GM12878 (cell line): ENCODE results near the gene MAP7D2. TPM values are rescaled to one million over a fixed set of nuclear protein-coding genes. Genes with fewer than 3 reads are reported as not detected.

Experiments
- ATAC-seq: fragments of 200-7000 bp; cut with Tn5 transposase; 3 replicates; pipeline ENCODE4 v1.9.1; 2020; ENCODE audit warnings: mild to moderate bottlenecking, moderate library complexity
- BruUV-seq: library from RNA; stranded (reverse); fragments of 400-500 nt; replicated peaks from 2 replicates; lab custom pipeline; 2021; lab: Mats Ljungman, UMichigan
- CTCF ChIA-PET: fragments of 300-600 bp; sonication (Branson Sonifier 250); formaldehyde crosslinking; extraction: SDS; loops from one replicate; lab custom pipeline; 2021; ENCODE audit warnings: inconsistent platforms; lab: Yijun Ruan, JAX
- POLR2A ChIA-PET: fragments of 350-600 bp; formaldehyde crosslinking; extraction: SDS; loops from one replicate; lab custom pipeline; 2021; ENCODE audit warnings: inconsistent platforms; lab: Charles Lee
- RAD21 ChIA-PET: fragments of 300-600 bp; sonication (Branson Sonifier 250); formaldehyde crosslinking; loops from one replicate; lab custom pipeline; 2023; ENCODE audit warnings: antibody characterized with exemption; ENCODE audit not compliant: unreplicated experiment; lab: Charles Lee
- SMC1A ChIA-PET: fragments of 300-600 bp; sonication (Branson Sonifier 250); formaldehyde crosslinking; loops from one replicate; lab custom pipeline; 2023; ENCODE audit not compliant: unreplicated experiment, uncharacterized antibody; lab: Charles Lee
- DNase-seq: peaks from one replicate; pipeline ENCODE4 v3.0.0-alpha.2; 2011; ENCODE audit warnings: low read depth, low spot score
- FAIRE-seq: peaks from 3 replicates; lab custom pipeline; 2011; peaks lifted over from hg19 to GRCh38; lab: Jason Lieb, UNC
- H2AFZ ChIP-seq: 2 replicates; pipeline ENCODE4 v1.6.0; 2011; ENCODE audit warnings: low read depth, low read length, control low read depth; ENCODE audit not compliant: control insufficient read depth
- H3K27ac ChIP-seq: 2 replicates; pipeline ENCODE4 v1.5.1; 2011; ENCODE audit warnings: control low read depth; ENCODE audit not compliant: control insufficient read depth, insufficient read depth
- H3K27me3 ChIP-seq, 2 experiments: replicated peaks in 1 of 2; 2 replicates each; pipeline versions ENCODE4 v1.6.0 to v1.6.1; 2011; ENCODE audit warnings: low read length in 1 of 2; ENCODE audit not compliant: control insufficient read depth in 2 of 2, insufficient read depth in 2 of 2
- H3K36me3 ChIP-seq, 2 experiments: 2 replicates each; pipeline ENCODE4 v1.5.1; 2011; ENCODE audit warnings: low read length in 1 of 2; ENCODE audit not compliant: control insufficient read depth in 2 of 2, insufficient read depth in 2 of 2
- H3K4me1 ChIP-seq: 2 replicates; pipeline ENCODE4 v1.6.1; 2011; ENCODE audit warnings: mild to moderate bottlenecking, low read length, moderate library complexity, mixed read lengths; ENCODE audit not compliant: control insufficient read depth, insufficient read depth
- H3K4me2 ChIP-seq: 2 replicates; pipeline ENCODE4 v1.6.0; 2011; ENCODE audit warnings: control low read depth; ENCODE audit not compliant: control insufficient read depth, insufficient read depth
- H3K4me3 ChIP-seq: fragments of 200-600 bp; sonication (generic); 2 replicates; pipeline ENCODE4 v1.5.1; 2016
- H3K79me2 ChIP-seq: 2 replicates; pipeline ENCODE4 v1.6.0; 2011; ENCODE audit warnings: low read length; ENCODE audit not compliant: control insufficient read depth, insufficient read depth
- H3K9ac ChIP-seq: 2 replicates; pipeline ENCODE4 v1.8.0; 2011; ENCODE audit warnings: low read length, control low read depth, mixed read lengths; ENCODE audit not compliant: control insufficient read depth, insufficient read depth
- H3K9me3 ChIP-seq: replicated peaks from 3 replicates; pipeline ENCODE4 v1.5.1; 2011; ENCODE audit warnings: mild to moderate bottlenecking, low read length; ENCODE audit not compliant: control insufficient read depth, insufficient read depth
- H4K20me1 ChIP-seq: 2 replicates; pipeline ENCODE4 v1.6.0; 2011; ENCODE audit not compliant: control insufficient read depth, insufficient read depth
- EP300 ChIP-seq, 2 experiments: fragments of 150-350 bp in 1 of 2; IDR thresholded peaks; 2 replicates each; pipeline ENCODE4 v1.6.1; 2011 to 2012; ENCODE audit warnings: low read depth in 2 of 2, low read length in 2 of 2, borderline replicate concordance in 1 of 2, improper control_type of control experiment in 1 of 2, inconsistent platforms in 1 of 2; ENCODE audit not compliant: control insufficient read depth in 1 of 2
- FOXM1 ChIP-seq: IDR thresholded peaks from 2 replicates; pipeline ENCODE4 v1.6.1; 2012; ENCODE audit warnings: low read depth, mild to moderate bottlenecking, inconsistent platforms, low read length, moderate library complexity
- GABPA ChIP-seq: IDR thresholded peaks from 2 replicates; pipeline ENCODE4 v1.6.1; 2014; ENCODE audit warnings: antibody characterized with exemption, low read depth, mild to moderate bottlenecking, inconsistent platforms
- HDAC2 ChIP-seq: fragments of 200-600 bp; sonication (generic); IDR thresholded peaks from 2 replicates; pipeline ENCODE4 v1.6.1; 2017
- HDAC6 ChIP-seq: fragments of 200-600 bp; sonication (generic); IDR thresholded peaks from one replicate; pipeline ENCODE4 v1.8.0; 2017; ENCODE audit warnings: antibody characterized with exemption; ENCODE audit not compliant: unreplicated experiment
- MEF2A ChIP-seq: IDR thresholded peaks from 2 replicates; pipeline ENCODE4 v1.6.1; 2011; ENCODE audit warnings: low read depth, mild to moderate bottlenecking, low read length, moderate library complexity; ENCODE audit not compliant: insufficient read depth
- MTA2 ChIP-seq: fragments of 450-650 bp; IDR thresholded peaks from 2 replicates; pipeline ENCODE4 v1.6.1; 2016; ENCODE audit warnings: low read depth, mild to moderate bottlenecking, moderate library complexity
- NBN ChIP-seq: fragments of 450-650 bp; IDR thresholded peaks from 2 replicates; pipeline ENCODE4 v1.6.1; 2016
- RB1 ChIP-seq: fragments of 450-650 bp; formaldehyde crosslinking; IDR thresholded peaks from 2 replicates; pipeline ENCODE4 v1.6.1; 2017; ENCODE audit warnings: mild to moderate bottlenecking, borderline replicate concordance
- RELB ChIP-seq: fragments of 450-650 bp; IDR thresholded peaks from 2 replicates; pipeline ENCODE4 v1.6.1; 2017; ENCODE audit warnings: low read depth, mild to moderate bottlenecking, moderate library complexity
- RUNX3 ChIP-seq: IDR thresholded peaks from 2 replicates; pipeline ENCODE4 v1.6.1; 2012; ENCODE audit warnings: low read length, inconsistent platforms
- SP1 ChIP-seq: IDR thresholded peaks from one replicate; pipeline ENCODE4 v1.6.1; 2011; ENCODE audit warnings: low read depth, low read length
- SREBF1 ChIP-seq: IDR thresholded peaks from 2 replicates; pipeline ENCODE4 v1.6.1; 2012; ENCODE audit warnings: mild to moderate bottlenecking, low read length
- TBL1XR1 ChIP-seq: IDR thresholded peaks from 2 replicates; pipeline ENCODE4 v1.6.1; 2012; ENCODE audit warnings: low read depth, low read length, improper control_type of control experiment
- USF1 ChIP-seq: IDR thresholded peaks from 2 replicates; pipeline ENCODE4 v1.6.1; 2011; ENCODE audit warnings: borderline replicate concordance, low read depth, mild to moderate bottlenecking, moderate library complexity, mixed read lengths, low read length; ENCODE audit not compliant: insufficient read depth; ENCODE audit errors: extremely low read length
- USF2 ChIP-seq: IDR thresholded peaks from 2 replicates; pipeline ENCODE4 v1.6.1; 2011; ENCODE audit warnings: low read depth, low read length, improper control_type of control experiment, borderline replicate concordance
- ZNF24 ChIP-seq: fragments of 450-650 bp; IDR thresholded peaks from 2 replicates; pipeline ENCODE4 v1.6.1; 2017; ENCODE audit warnings: antibody characterized with exemption, mild to moderate bottlenecking
- WGBS: methylation state at CpG from one replicate; pipeline ENCODE4 v1.1.6; 2016; ENCODE audit warnings: low lambda C conversion rate; ENCODE audit not compliant: insufficient replicate concordance, insufficient coverage; ENCODE audit errors: missing lambda C conversion rate; 5-methylcytosine and 5-hydroxymethylcytosine counted together
- in situ Hi-C: fragments of 300-500 bp; cut with MboI; formaldehyde crosslinking; loops from 9 replicates; pipeline ENCODE4 v1.14.3; 2018; ENCODE audit warnings: mixed read lengths
- intact Hi-C: fragments of 100-400 bp; cut with micrococcal nuclease; formaldehyde crosslinking; loops from one replicate; pipeline ENCODE4 v1.14.2; 2022; ENCODE audit not compliant: unreplicated experiment
- polyA plus RNA-seq, 11 experiments: library from polyadenylated mRNA; depleted of rRNA in 4 of 11; unstranded in 6 of 11; stranded (reverse) in 5 of 11; fragments of >200 nt; fragmentation: Nextera tagmentation in 4 of 11; fragmentation: Illumina TruSeq in 1 of 11; extraction: Ambion mirVana in 4 of 11; extraction: Trizol in 1 of 11; gene quantifications; 1 replicate in 1 of 11; 2 replicates in 10 of 11; pipeline versions ENCODE4 v1.2.1 to v1.2.3, GENCODE V29; 2011 to 2016; ENCODE audit warnings: inconsistent platforms in 2 of 11, missing spikeins in 2 of 11, low read depth in 1 of 11
- total RNA-seq, 4 experiments: library from RNA; depleted of rRNA in 3 of 4; stranded (reverse); fragments of >200 nt in 3 of 4; fragmentation: Illumina TruSeq in 1 of 4; extraction: Trizol in 1 of 4; gene quantifications; 2 replicates each; pipeline versions ENCODE4 v1.2.1 to v1.2.3, GENCODE V29; 2013 to 2021
- TF ChIP-seq, protein P1 (sequence below): fragments of 450-650 bp; IDR thresholded peaks from 2 replicates; pipeline ENCODE4 v1.6.1; 2017; ENCODE audit warnings: mild to moderate bottlenecking

MAP7D2 gene
- total and polyA plus RNA-seq, 10 of the 15 experiments (the other 5 are each of a cell fraction or from before 2014, with no cell fraction given), result 0.06 to 18.4 (median 0.22) TPM

DNA sequence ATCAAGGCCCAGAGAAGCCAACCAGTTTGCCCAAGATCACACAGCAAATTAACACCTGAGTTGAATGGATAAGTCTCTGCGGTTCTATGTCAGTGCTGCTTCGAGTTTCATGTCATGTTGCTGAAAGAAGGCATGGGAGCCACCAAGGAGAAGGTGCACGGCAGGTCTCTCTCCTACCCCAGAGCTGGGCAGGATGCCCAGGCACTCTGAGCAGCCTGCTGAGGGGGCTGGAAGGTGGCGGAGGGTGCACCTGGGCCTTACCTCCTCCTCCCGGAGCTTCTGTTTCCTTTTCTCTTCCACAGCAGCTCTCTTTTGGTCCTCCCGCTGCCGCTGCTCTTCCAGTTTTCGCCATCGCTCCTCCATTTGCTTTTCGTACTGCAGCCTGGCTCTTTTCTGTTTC lies 53.6 kb downstream of the MAP7D2 start:
- intact Hi-C loops, result no loop called here
- RAD21 ChIA-PET, result interaction anchor here (1.3 to 1.9 kb wide), 3 partner anchors 10 to 158 kb away, joined by 6 to 10 read pairs (median 6); no protein-coding TSS in a partner anchor
- POLR2A ChIA-PET, result interaction anchor here (1.3 kb wide), 1 partner anchor 9 kb away, joined by 3 read pairs; no protein-coding TSS in a partner anchor
- SMC1A ChIA-PET, result interaction anchor here (0.7 to 5.8 kb wide), 7 partner anchors 13 to 323 kb away, joined by 3 to 90 read pairs (median 3); no protein-coding TSS in a partner anchor
- Histone ChIP-seq H3K4me2 (no peak overlapping the region), H3K27ac (no peak overlapping the region), H2AFZ (no peak overlapping the region), H3K27me3 (no peaks in the 10 kb centered on the region), H3K36me3 (no peaks in the 10 kb centered on the region), H3K9me3 (no peaks in the 10 kb centered on the region), H4K20me1 (no peaks in the 10 kb centered on the region), H3K9ac (no peak overlapping the region), H3K4me3 (no peak overlapping the region), H3K4me1 (no peaks in the 10 kb centered on the region), H3K79me2 (no peaks in the 10 kb centered on the region)
- in situ Hi-C loops, result loop anchor here (25.0 kb wide), 2 partner anchors 151 to 1676 kb away; no protein-coding TSS in a partner anchor
- BruUV-seq, result no TSS peak
- CTCF ChIA-PET, result interaction anchor here (0.6 to 10.3 kb wide), 10 partner anchors 10 to 691 kb away, joined by 3 to 183 read pairs (median 3); no protein-coding TSS in a partner anchor
- FAIRE-seq, result no peak
- WGBS, result 73% methylated on average over 10 of the region's 10 CpGs
- DNase-seq, result no peak
- ATAC-seq, result no peak
- TF ChIP-seq ZNF24, result no peak
- TF ChIP-seq USF2, result no peak
- TF ChIP-seq MTA2, result no peak
- no peak for TF ChIP-seq MEF2A
- no peak for TF ChIP-seq NBN
- TF ChIP-seq RELB, result no peak
- TF ChIP-seq, protein P1, sequence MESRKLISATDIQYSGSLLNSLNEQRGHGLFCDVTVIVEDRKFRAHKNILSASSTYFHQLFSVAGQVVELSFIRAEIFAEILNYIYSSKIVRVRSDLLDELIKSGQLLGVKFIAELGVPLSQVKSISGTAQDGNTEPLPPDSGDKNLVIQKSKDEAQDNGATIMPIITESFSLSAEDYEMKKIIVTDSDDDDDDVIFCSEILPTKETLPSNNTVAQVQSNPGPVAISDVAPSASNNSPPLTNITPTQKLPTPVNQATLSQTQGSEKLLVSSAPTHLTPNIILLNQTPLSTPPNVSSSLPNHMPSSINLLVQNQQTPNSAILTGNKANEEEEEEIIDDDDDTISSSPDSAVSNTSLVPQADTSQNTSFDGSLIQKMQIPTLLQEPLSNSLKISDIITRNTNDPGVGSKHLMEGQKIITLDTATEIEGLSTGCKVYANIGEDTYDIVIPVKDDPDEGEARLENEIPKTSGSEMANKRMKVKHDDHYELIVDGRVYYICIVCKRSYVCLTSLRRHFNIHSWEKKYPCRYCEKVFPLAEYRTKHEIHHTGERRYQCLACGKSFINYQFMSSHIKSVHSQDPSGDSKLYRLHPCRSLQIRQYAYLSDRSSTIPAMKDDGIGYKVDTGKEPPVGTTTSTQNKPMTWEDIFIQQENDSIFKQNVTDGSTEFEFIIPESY, result no peak
- TF ChIP-seq GABPA, result no peak
- TF ChIP-seq RB1, result no peak
- no peak for TF ChIP-seq FOXM1
- TF ChIP-seq EP300 (IDR thresholded peaks at IDR 0.05; ENCODE audit: borderline replicate concordance in 1 of 2, control insufficient read depth in 1 of 2, low read depth in 2 of 2, low read length in 2 of 2), result no peak
- TF ChIP-seq HDAC2, result no peak
- TF ChIP-seq SREBF1, result no peak
- TF ChIP-seq USF1, result no peak
- no peak for TF ChIP-seq TBL1XR1
- TF ChIP-seq SP1, result no peak
- no peak for TF ChIP-seq HDAC6
- TF ChIP-seq RUNX3, result no peak
